Liver (tissue), 3 donors: ENCODE measurements around the gene SLC24A3.

Source experiments
- ATF3 ChIP-seq: IDR thresholded peaks from 2 replicates; pipeline ENCODE4 v1.6.1; 2016; ENCODE audit warnings: antibody characterized with exemption
- CTCF ChIP-seq: fragments of 150-350 bp; IDR thresholded peaks from 2 replicates; pipeline ENCODE4 v1.5.1; 2017; ENCODE audit warnings: improper control_type of control experiment, low read depth, low read length; ENCODE audit not compliant: missing input control
- MAX ChIP-seq: IDR thresholded peaks from 2 replicates; pipeline ENCODE4 v1.6.1; 2016; ENCODE audit warnings: antibody characterized with exemption
- RAD21 ChIP-seq, 2 donors: IDR thresholded peaks; 2 replicates each; pipeline ENCODE4 v1.6.1; 2016; ENCODE audit warnings: antibody characterized with exemption in 2 of 2, mild to moderate bottlenecking in 2 of 2
- donor health status: healthy.
- donor health status: healthy.

DNA sequence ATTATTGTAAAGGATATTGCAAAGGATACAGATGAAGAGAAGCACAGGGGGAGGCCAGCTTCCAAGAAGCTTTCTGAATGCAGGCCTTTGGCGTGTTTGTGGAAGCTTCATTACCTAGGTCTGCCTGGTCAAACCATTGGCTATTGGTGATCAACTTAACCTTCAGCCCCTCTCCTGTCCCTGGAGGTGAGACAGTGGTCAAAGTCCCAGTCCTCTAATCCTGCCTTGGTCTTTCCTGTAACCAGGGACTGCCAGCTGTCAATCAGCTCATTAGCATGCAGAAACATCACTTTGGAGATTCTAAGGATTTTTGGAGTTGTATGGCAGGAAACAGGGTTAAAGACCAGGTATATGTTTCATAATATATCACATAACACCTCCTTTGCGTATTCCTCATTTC is 558.6 kb downstream of the SLC24A3 start:
- TF ChIP-seq RAD21 (IDR thresholded peaks at IDR 0.05) (no peak), CTCF (no peak), ATF3 (no peak), MAX (no peak)
